Natural killer cell (primary cell): ENCODE measurements around the gene OXSR1. TPM values are rescaled to one million over a fixed set of nuclear protein-coding genes. Genes with fewer than 3 reads are reported as not detected.
A peak's percentile ranks its signal among the peaks of the same experiment; 100 is the strongest.

ENCODE experiments used
- ATAC-seq, 3 donors: fragments of 150-1000 bp in 2 of 3; fragments of 200-7000 bp in 1 of 3; cut with Tn5 transposase; 1 replicate in 1 of 3; 2 replicates in 2 of 3; pipeline ENCODE4 v1.10.0; 2021; ENCODE audit warnings: mild to moderate bottlenecking in 2 of 3, moderate library complexity in 2 of 3
- DNase-seq, 2 donors: peaks; one replicate each; pipeline versions ENCODE4 v3.0.0 to v3.0.0-alpha.2; 2013 to 2021; ENCODE audit warnings: mixed read lengths in 1 of 2
- H3K27ac ChIP-seq: one replicate; pipeline ENCODE4 v1.5.1; 2013; ENCODE audit warnings: mild to moderate bottlenecking, low read length
- H3K27me3 ChIP-seq: one replicate; pipeline ENCODE4 v1.6.1; 2013; ENCODE audit warnings: low read length; ENCODE audit not compliant: control insufficient read depth, insufficient read depth
- H3K36me3 ChIP-seq: one replicate; pipeline ENCODE4 v1.6.1; 2013; ENCODE audit warnings: low read length; ENCODE audit not compliant: control insufficient read depth, insufficient read depth
- H3K4me1 ChIP-seq: one replicate; pipeline ENCODE4 v1.6.1; 2013; ENCODE audit warnings: low read length; ENCODE audit not compliant: control insufficient read depth, insufficient read depth
- H3K4me3 ChIP-seq: one replicate; pipeline ENCODE4 v1.5.1; 2013; ENCODE audit warnings: low read length
- H3K9me3 ChIP-seq: one replicate; pipeline ENCODE4 v1.6.1; 2013; ENCODE audit warnings: low read length; ENCODE audit not compliant: control insufficient read depth, insufficient read depth
- H3K27ac Mint-ChIP-seq, 2 donors: one replicate each; pipeline ENCODE4 v1.8.0; 2022; ENCODE audit warnings: mild to moderate bottlenecking in 2 of 2, mixed read lengths in 2 of 2, moderate library complexity in 1 of 2
- H3K27me3 Mint-ChIP-seq, 2 donors: one replicate each; pipeline ENCODE4 v1.8.0; 2022; ENCODE audit warnings: low read depth in 2 of 2, mixed read lengths in 2 of 2
- H3K36me3 Mint-ChIP-seq: one replicate; pipeline ENCODE4 v1.8.0; 2022; ENCODE audit warnings: mixed read lengths
- H3K4me1 Mint-ChIP-seq, 2 donors: one replicate each; pipeline ENCODE4 v1.8.0; 2022; ENCODE audit warnings: mixed read lengths in 2 of 2
- H3K4me3 Mint-ChIP-seq: one replicate; pipeline ENCODE4 v1.8.0; 2022; ENCODE audit warnings: mild to moderate bottlenecking, moderate library complexity, mixed read lengths
- H3K9me3 Mint-ChIP-seq, 2 donors: one replicate each; pipeline ENCODE4 v1.8.0; 2022; ENCODE audit warnings: mixed read lengths in 2 of 2
- CTCF ChIP-seq: fragments of 200-600 bp; IDR thresholded peaks from one replicate; pipeline ENCODE4 v1.8.0; 2022; ENCODE audit warnings: antibody characterized with exemption
- WGBS: methylation state at CpG from one replicate; pipeline ENCODE4 v1.1.7; 2013; ENCODE audit warnings: missing lambda C conversion rate; ENCODE audit not compliant: insufficient coverage; 5-methylcytosine and 5-hydroxymethylcytosine counted together
- intact Hi-C: fragments of 100-400 bp; cut with micrococcal nuclease; formaldehyde crosslinking; loops from one replicate; pipeline ENCODE4 v1.14.2; 2022
- total RNA-seq, 4 donors: library from RNA; stranded (reverse); fragments of 120-200 nt in 1 of 4; gene quantifications; one replicate each; pipeline versions ENCODE4 v1.2.3 to v1.2.4, GENCODE V29; 2013 to 2022

The OXSR1 gene
- total RNA-seq, 3 donors from 2014 or later (not counting 1 experiment from before 2014, with no cell fraction given), result 37.2 to 46.1 (median 44.0) TPM

GRCh38 chr3:38127611-38128302, 37.6 kb upstream of the OXSR1 start:
- peaks cover 82% of the 10 kb centered on the region for H3K36me3 ChIP-seq
- 97% methylated on average over 4 of the region's 4 CpGs for WGBS
- no peak overlapping the region for H3K4me3 ChIP-seq
- intact Hi-C loops, result no loop called here
- H3K9me3 ChIP-seq, result no peaks in the 10 kb centered on the region
- Mint-ChIP-seq H3K27ac (peak overlapping the region in 1 of 2 donors; percentile 20), H3K4me3 (no peak overlapping the region), H3K9me3 (no peaks in the 10 kb centered on the region), H3K4me1 (peaks cover 14 to 27% of the 10 kb centered on the region in 2 donors), H3K36me3 (peaks cover 6% of the 10 kb centered on the region), H3K27me3 (no peaks in the 10 kb centered on the region)
- DNase-seq (no peak), ATAC-seq (no peak)
- no peak for TF ChIP-seq CTCF
- H3K27me3 ChIP-seq, result no peaks in the 10 kb centered on the region
- H3K27ac ChIP-seq, result no peak overlapping the region
- no peaks in the 10 kb centered on the region for H3K4me1 ChIP-seq

- Mint-ChIP-seq H3K9me3 (no peaks in the 10 kb centered on the region), H3K36me3 (peaks cover 6% of the 10 kb centered on the region), H3K27ac (no peak overlapping the region), H3K27me3 (no peaks in the 10 kb centered on the region), H3K4me3 (no peak overlapping the region), H3K4me1 (peaks cover 14 to 27% of the 10 kb centered on the region in 2 donors)
- no peak for ATAC-seq
- peaks cover 81% of the 10 kb centered on the region for H3K36me3 ChIP-seq
- intact Hi-C loops, result no loop called here
- no peaks in the 10 kb centered on the region for H3K9me3 ChIP-seq
- H3K27me3 ChIP-seq, result no peaks in the 10 kb centered on the region
- no peak for DNase-seq
- H3K4me1 ChIP-seq, result no peaks in the 10 kb centered on the region
- H3K27ac ChIP-seq, result no peak overlapping the region
- TF ChIP-seq CTCF, result no peak
- H3K4me3 ChIP-seq, result no peak overlapping the region
- 100% methylated on average over 1 of the region's 1 CpG for WGBS
Observed at GRCh38 chr3:38128303-38128655, 37.1 kb upstream of the OXSR1 start.

GRCh38 chr3:38129058-38129457, 36.3 kb upstream of the OXSR1 start:
- Histone ChIP-seq H3K9me3 (no peaks in the 10 kb centered on the region), H3K27me3 (no peaks in the 10 kb centered on the region), H3K36me3 (peaks cover 84% of the 10 kb centered on the region), H3K4me1 (no peaks in the 10 kb centered on the region), H3K27ac (no peak overlapping the region), H3K4me3 (no peak overlapping the region)
- H3K36me3 Mint-ChIP-seq, result peaks cover 6% of the 10 kb centered on the region
- no peak overlapping the region for H3K4me3 Mint-ChIP-seq
- intact Hi-C loops, result no loop called here
- TF ChIP-seq CTCF, result no peak
- H3K27ac Mint-ChIP-seq, result peak overlapping the region in 1 of 2 donors; percentile 80
- H3K9me3 Mint-ChIP-seq, result no peaks in the 10 kb centered on the region
- ATAC-seq, result no peak
- no peak for DNase-seq
- peaks cover 15 to 29% of the 10 kb centered on the region in 2 donors for H3K4me1 Mint-ChIP-seq
- over 99% methylated on average over 5 of the region's 5 CpGs for WGBS
- H3K27me3 Mint-ChIP-seq, result no peaks in the 10 kb centered on the region

GRCh38 chr3:38130631-38131065, 34.7 kb upstream of the OXSR1 start:
- no peak overlapping the region for H3K27ac ChIP-seq
- H3K9me3 ChIP-seq, result no peaks in the 10 kb centered on the region
- whole genome bisulfite sequencing, result 93% methylated on average over 3 of the region's 3 CpGs
- Mint-ChIP-seq H3K36me3 (no peaks in the 10 kb centered on the region), H3K4me1 (peaks cover 24 to 33% of the 10 kb centered on the region in 2 donors), H3K27ac (peak overlapping the region in 1 of 2 donors; percentile 80), H3K4me3 (no peak overlapping the region), H3K27me3 (no peaks in the 10 kb centered on the region), H3K9me3 (no peaks in the 10 kb centered on the region)
- H3K4me3 ChIP-seq, result no peak overlapping the region
- TF ChIP-seq CTCF, result no peak
- ATAC-seq, result no peak
- peaks cover 74% of the 10 kb centered on the region for H3K36me3 ChIP-seq
- no peaks in the 10 kb centered on the region for H3K27me3 ChIP-seq
- peaks cover 7% of the 10 kb centered on the region for H3K4me1 ChIP-seq
- intact Hi-C loops, result no loop called here
- DNase-seq, result no peak
